Fibroblast of lung (primary cell): ENCODE results near the gene CD244. TPM values are rescaled to one million over a fixed set of nuclear protein-coding genes. Genes with fewer than 3 reads are reported as not detected.
"Not testable (repeated sequence)": the region's sequence is repeated elsewhere in the genome, so short reads cannot be mapped to it uniquely, and the experiment has no call there.

Experiments used
- DNase-seq, 2 donors: peaks; one replicate each; pipeline versions ENCODE4 v3.0.0 to v3.0.0-alpha.2; 2010; ENCODE audit warnings: low read depth in 2 of 2
- H2AFZ ChIP-seq: 2 replicates; pipeline ENCODE4 v1.5.1; 2012; ENCODE audit warnings: low read length, control low read depth, inconsistent platforms
- H3K27ac ChIP-seq: 2 replicates; pipeline ENCODE4 v1.5.1; 2011; ENCODE audit warnings: low read length, control low read depth; ENCODE audit not compliant: insufficient read depth
- H3K27me3 ChIP-seq: 2 replicates; pipeline ENCODE4 v1.5.1; 2011; ENCODE audit warnings: mild to moderate bottlenecking, low read length; ENCODE audit not compliant: control insufficient read depth, insufficient read depth
- H3K36me3 ChIP-seq: 2 replicates; pipeline ENCODE4 v1.5.1; 2011; ENCODE audit warnings: low read length; ENCODE audit not compliant: control insufficient read depth, insufficient read depth
- H3K4me1 ChIP-seq: 2 replicates; pipeline ENCODE4 v1.5.1; 2011; ENCODE audit warnings: low read length; ENCODE audit not compliant: control insufficient read depth, insufficient read depth; ENCODE audit errors: extremely low read depth
- H3K4me2 ChIP-seq: 2 replicates; pipeline ENCODE4 v1.5.1; 2011; ENCODE audit warnings: low read length, control low read depth; ENCODE audit not compliant: insufficient read depth; ENCODE audit errors: extremely low read depth
- H3K4me3 ChIP-seq, 4 experiments: fragments of 200-600 bp in 1 of 4; sonication (generic) in 1 of 4; replicated peaks in 1 of 4; 2 replicates each; pipeline ENCODE4 v1.5.1; 2011 to 2016; ENCODE audit warnings: low read length in 4 of 4, low read depth in 3 of 4, mild to moderate bottlenecking in 3 of 4, control low read depth in 2 of 4, inconsistent platforms in 1 of 4, mixed read lengths in 1 of 4; ENCODE audit not compliant: insufficient read depth in 1 of 4; ENCODE audit errors: control extremely low read depth in 1 of 4
- H3K79me2 ChIP-seq: 2 replicates; pipeline ENCODE4 v1.5.1; 2012; ENCODE audit warnings: mild to moderate bottlenecking, low read length, inconsistent platforms; ENCODE audit not compliant: control insufficient read depth, insufficient read depth
- H3K9ac ChIP-seq: 2 replicates; pipeline ENCODE4 v1.5.1; 2011; ENCODE audit warnings: mild to moderate bottlenecking, low read length, control low read depth; ENCODE audit not compliant: insufficient read depth
- H3K9me3 ChIP-seq: 2 replicates; pipeline ENCODE4 v1.5.1; 2012; ENCODE audit warnings: low read depth, low read length; ENCODE audit not compliant: control insufficient read depth, insufficient read depth
- H4K20me1 ChIP-seq: 2 replicates; pipeline ENCODE4 v1.5.1; 2011; ENCODE audit warnings: low read length; ENCODE audit not compliant: control insufficient read depth, insufficient read depth; ENCODE audit errors: extremely low read depth
- CTCF ChIP-seq, 2 donors: IDR thresholded peaks in 1 of 2; conservative IDR thresholded peaks in 1 of 2; 1 replicate in 1 of 2; 2 replicates in 1 of 2; pipeline ENCODE4 v1.5.1; 2011 to 2012; ENCODE audit warnings: low read length in 2 of 2, control low read depth in 1 of 2, inconsistent platforms in 1 of 2, low read depth in 1 of 2, mild to moderate bottlenecking in 1 of 2
- EZH2 ChIP-seq: IDR thresholded peaks from 2 replicates; pipeline ENCODE4 v1.5.1; 2012; ENCODE audit warnings: low read length, control low read depth, mild to moderate bottlenecking; ENCODE audit errors: missing control alignments
- polyA plus RNA-seq, 2 donors: library from polyadenylated mRNA; depleted of rRNA in 1 of 2; stranded (reverse) in 1 of 2; unstranded in 1 of 2; fragments of >200 nt; gene quantifications; 2 replicates each; pipeline ENCODE4 v1.2.1, GENCODE V29; 2011 to 2012; ENCODE audit warnings: missing spikeins in 1 of 2
- total RNA-seq: library from RNA; depleted of rRNA; stranded (reverse); fragments of >200 nt; gene quantifications from 2 replicates; pipeline ENCODE4 v1.2.1, GENCODE V29; 2014

CD244 gene
- total and polyA plus RNA-seq, 2 donors (not counting 1 experiment from before 2014, with no cell fraction given): not detected

DNA sequence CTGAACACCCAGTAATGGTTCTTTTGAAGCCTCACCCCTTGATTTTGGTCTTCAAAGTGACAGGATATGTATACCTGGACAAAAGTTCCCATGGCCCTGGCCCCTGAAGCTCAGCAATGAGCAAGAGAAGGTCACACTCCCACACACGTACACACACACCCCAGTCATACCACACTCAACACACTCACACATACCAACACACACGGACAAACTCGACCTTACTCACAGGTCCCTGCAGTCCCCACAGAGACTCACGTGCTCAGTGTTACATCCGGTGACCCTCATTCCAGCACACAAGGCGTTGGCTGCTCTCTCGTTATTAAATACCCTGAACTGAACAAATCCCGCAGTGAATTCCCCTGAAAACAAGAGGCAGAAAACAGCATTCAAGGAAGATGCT lies 16.4 kb upstream of the CD244 start:
- no peak for DNase-seq
- no peaks in the 10 kb centered on the region for H3K27me3 ChIP-seq
- H3K36me3 ChIP-seq: no peaks in the 10 kb centered on the region
- no peak overlapping the region for H2AFZ ChIP-seq
- H3K79me2 ChIP-seq: no peaks in the 10 kb centered on the region
- TF ChIP-seq EZH2 (no peak), CTCF (conservative IDR thresholded peaks at IDR 0.05 in 1 of 2, IDR thresholded peaks at IDR 0.05 in 1 of 2; ENCODE audit: low read depth in 1 of 2, low read length in 2 of 2) (no peak)
- H3K4me2 ChIP-seq: no peak overlapping the region
- no peaks in the 10 kb centered on the region for H3K4me1 ChIP-seq
- no peaks in the 10 kb centered on the region for H4K20me1 ChIP-seq
- no peaks in the 10 kb centered on the region for H3K9me3 ChIP-seq
- H3K4me3 ChIP-seq: no peak overlapping the region
- no peak overlapping the region for H3K27ac ChIP-seq
- H3K9ac ChIP-seq: no peak overlapping the region

DNA sequence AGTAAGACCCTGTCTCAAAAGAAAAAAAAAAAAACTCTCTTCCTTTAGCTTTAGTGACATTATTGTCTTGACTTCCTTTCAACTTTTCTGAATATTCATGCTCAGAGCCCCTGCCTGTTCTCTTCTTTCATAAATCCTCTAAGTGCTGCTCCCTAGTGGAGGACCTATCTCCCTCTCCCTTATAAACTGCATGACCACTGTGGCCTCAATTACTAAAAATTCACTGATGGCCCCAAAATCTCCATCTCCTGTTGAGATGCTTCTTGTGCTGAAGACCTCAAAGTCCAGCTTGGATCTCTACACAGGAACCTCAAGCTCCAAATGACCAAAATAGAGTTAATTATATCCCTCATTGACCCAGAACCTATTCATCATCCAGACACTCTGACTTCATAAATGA lies 14.5 kb upstream of the CD244 start:
- no peaks in the 10 kb centered on the region for H3K9me3 ChIP-seq
- no peaks in the 10 kb centered on the region for H4K20me1 ChIP-seq
- no peak for DNase-seq
- H3K4me3 ChIP-seq: no peak overlapping the region
- no peak overlapping the region for H3K27ac ChIP-seq
- H3K79me2 ChIP-seq: no peaks in the 10 kb centered on the region
- H3K9ac ChIP-seq: no peak overlapping the region
- no peaks in the 10 kb centered on the region for H3K4me1 ChIP-seq
- no peaks in the 10 kb centered on the region for H3K27me3 ChIP-seq
- H3K4me2 ChIP-seq: no peak overlapping the region
- H3K36me3 ChIP-seq: no peaks in the 10 kb centered on the region
- TF ChIP-seq EZH2 (no peak), CTCF (conservative IDR thresholded peaks at IDR 0.05 in 1 of 2, IDR thresholded peaks at IDR 0.05 in 1 of 2; ENCODE audit: low read depth in 1 of 2, low read length in 2 of 2) (no peak)
- no peak overlapping the region for H2AFZ ChIP-seq

- H3K9me3 ChIP-seq: no peaks in the 10 kb centered on the region
- H2AFZ ChIP-seq: no peak overlapping the region
- H3K79me2 ChIP-seq: no peaks in the 10 kb centered on the region
- no peaks in the 10 kb centered on the region for H3K36me3 ChIP-seq
- H3K4me3 ChIP-seq: no peak overlapping the region
- no peak overlapping the region for H3K9ac ChIP-seq
- no peaks in the 10 kb centered on the region for H3K27me3 ChIP-seq
- H3K4me2 ChIP-seq: no peak overlapping the region
- H3K4me1 ChIP-seq: no peaks in the 10 kb centered on the region
- no peak for TF ChIP-seq CTCF (conservative IDR thresholded peaks at IDR 0.05 in 1 of 2, IDR thresholded peaks at IDR 0.05 in 1 of 2; ENCODE audit: low read depth in 1 of 2, low read length in 2 of 2)
- no peak for TF ChIP-seq EZH2
- no peaks in the 10 kb centered on the region for H4K20me1 ChIP-seq
- no peak for DNase-seq
- no peak overlapping the region for H3K27ac ChIP-seq
Observed at GRCh38 chr1:160876311-160876710, 13.6 kb upstream of the CD244 start.

DNA sequence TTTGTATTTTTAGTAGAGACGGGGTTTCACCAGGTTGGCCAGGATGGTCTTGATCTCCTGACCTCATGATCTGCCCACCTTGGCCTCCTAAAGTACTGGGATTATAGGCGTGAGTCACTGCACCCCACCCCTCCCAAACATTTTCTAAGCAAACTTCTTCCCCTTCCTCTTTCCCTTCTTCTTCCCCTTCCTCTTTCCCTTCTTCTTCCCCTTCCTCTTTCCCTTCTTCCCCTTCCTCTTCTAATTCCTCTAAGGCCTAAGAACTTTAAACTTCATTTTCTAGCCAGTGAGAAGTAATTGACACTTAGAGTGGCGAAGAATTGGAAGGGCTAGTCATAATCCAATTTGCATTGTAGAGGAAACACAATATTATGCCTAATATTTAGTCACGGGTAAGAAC lies 12.9 kb upstream of the CD244 start:
- not testable (repeated sequence) for H2AFZ ChIP-seq, H3K9me3 ChIP-seq, DNase-seq, H3K36me3 ChIP-seq, H3K4me1 ChIP-seq, H3K79me2 ChIP-seq, H4K20me1 ChIP-seq, H3K27me3 ChIP-seq, H3K27ac ChIP-seq, H3K4me2 ChIP-seq, H3K9ac ChIP-seq, H3K4me3 ChIP-seq
